Thyroid gland (tissue), 4 donors: ENCODE measurements around the gene HEPHL1. TPM values are rescaled to one million over a fixed set of nuclear protein-coding genes. Genes with fewer than 3 reads are reported as not detected.

Experiments
- DNase-seq, 2 donors: peaks; one replicate each; pipeline ENCODE4 v3.0.0-alpha.2; 2019
- H3K27ac ChIP-seq, 3 donors: fragments of 200-600 bp; sonication (generic); 1 replicate in 2 of 3; 2 replicates in 1 of 3; pipeline ENCODE4 v1.5.1; 2016 to 2019; ENCODE audit warnings: mild to moderate bottlenecking in 1 of 3, moderate library complexity in 1 of 3
- H3K27me3 ChIP-seq: fragments of 200-600 bp; sonication (generic); one replicate; pipeline ENCODE4 v1.5.1; 2019
- H3K36me3 ChIP-seq, 2 donors: fragments of 200-600 bp; sonication (generic); one replicate each; pipeline ENCODE4 v1.5.1; 2016 to 2019
- H3K4me1 ChIP-seq, 2 donors: fragments of 200-600 bp; sonication (generic); one replicate each; pipeline ENCODE4 v1.5.1; 2017 to 2019
- H3K4me3 ChIP-seq, 3 donors: fragments of 200-600 bp; sonication (generic); replicated peaks in 1 of 3; 1 replicate in 2 of 3; 2 replicates in 1 of 3; pipeline ENCODE4 v1.5.1; 2016; ENCODE audit warnings: mild to moderate bottlenecking in 1 of 3
- H3K9me3 ChIP-seq: fragments of 200-600 bp; sonication (generic); one replicate; pipeline ENCODE4 v1.5.1; 2017
- POLR2A ChIP-seq, 2 donors: fragments of 450-650 bp; IDR thresholded peaks; one replicate each; pipeline ENCODE4 v1.6.1; 2017; ENCODE audit warnings: antibody characterized with exemption in 2 of 2, mild to moderate bottlenecking in 2 of 2, moderate library complexity in 1 of 2
- WGBS, 2 donors: methylation state at CpG; one replicate each; pipeline ENCODE4 v1.1.5; 2017; 5-methylcytosine and 5-hydroxymethylcytosine counted together
- intact Hi-C: fragments of 100-400 bp; cut with DNase I; formaldehyde crosslinking; loops from one replicate; pipeline ENCODE4 v1.15.1; 2023
- total RNA-seq, 4 donors: library from RNA; depleted of rRNA; stranded (reverse); fragments of >200 nt; gene quantifications; one replicate each; pipeline ENCODE4 v1.2.3, GENCODE V29; 2016
- TF ChIP-seq, protein P1 (sequence below), 6 experiments: fragments of 200-600 bp in 3 of 6; fragments of 450-650 bp in 3 of 6; sonication (generic) in 3 of 6; IDR thresholded peaks; one replicate each; pipeline ENCODE4 v1.5.1; 2016 to 2019; ENCODE audit warnings: antibody characterized with exemption in 6 of 6, mild to moderate bottlenecking in 2 of 6, inconsistent platforms in 1 of 6, moderate library complexity in 1 of 6

Gene HEPHL1
- total RNA-seq, 4 donors from 2014 or later: 0.21 to 0.24 TPM; not detected in 2

- intact Hi-C loops: no loop called here
These were observed 32.2 kb upstream of the HEPHL1 start for GRCh38 chr11:93988912-93989311.

GRCh38 chr11:93993747-93994146 lies 27.4 kb upstream of the HEPHL1 start:
- no peaks in the 10 kb centered on the region for H3K4me1 ChIP-seq
- no peak overlapping the region for H3K4me3 ChIP-seq
- no peaks in the 10 kb centered on the region for H3K27me3 ChIP-seq
- no peaks in the 10 kb centered on the region for H3K9me3 ChIP-seq
- intact Hi-C loops: no loop called here
- 90 to 99% methylated on average over 1 of the region's 1 CpG for WGBS, 2 donors
- H3K36me3 ChIP-seq: no peaks in the 10 kb centered on the region
- no peak for DNase-seq
- no peak for TF ChIP-seq POLR2A (IDR thresholded peaks at IDR 0.05)
- TF ChIP-seq, protein P1, sequence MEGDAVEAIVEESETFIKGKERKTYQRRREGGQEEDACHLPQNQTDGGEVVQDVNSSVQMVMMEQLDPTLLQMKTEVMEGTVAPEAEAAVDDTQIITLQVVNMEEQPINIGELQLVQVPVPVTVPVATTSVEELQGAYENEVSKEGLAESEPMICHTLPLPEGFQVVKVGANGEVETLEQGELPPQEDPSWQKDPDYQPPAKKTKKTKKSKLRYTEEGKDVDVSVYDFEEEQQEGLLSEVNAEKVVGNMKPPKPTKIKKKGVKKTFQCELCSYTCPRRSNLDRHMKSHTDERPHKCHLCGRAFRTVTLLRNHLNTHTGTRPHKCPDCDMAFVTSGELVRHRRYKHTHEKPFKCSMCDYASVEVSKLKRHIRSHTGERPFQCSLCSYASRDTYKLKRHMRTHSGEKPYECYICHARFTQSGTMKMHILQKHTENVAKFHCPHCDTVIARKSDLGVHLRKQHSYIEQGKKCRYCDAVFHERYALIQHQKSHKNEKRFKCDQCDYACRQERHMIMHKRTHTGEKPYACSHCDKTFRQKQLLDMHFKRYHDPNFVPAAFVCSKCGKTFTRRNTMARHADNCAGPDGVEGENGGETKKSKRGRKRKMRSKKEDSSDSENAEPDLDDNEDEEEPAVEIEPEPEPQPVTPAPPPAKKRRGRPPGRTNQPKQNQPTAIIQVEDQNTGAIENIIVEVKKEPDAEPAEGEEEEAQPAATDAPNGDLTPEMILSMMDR (IDR thresholded peaks at IDR 0.05): no peak
- no peak overlapping the region for H3K27ac ChIP-seq

More at GRCh38 chr11:93988912-93989311, 32.2 kb upstream of the HEPHL1 start:
- Histone ChIP-seq H3K36me3 (no peaks in the 10 kb centered on the region), H3K9me3 (no peaks in the 10 kb centered on the region), H3K27me3 (no peaks in the 10 kb centered on the region), H3K4me3 (no peak overlapping the region), H3K4me1 (no peaks in the 10 kb centered on the region), H3K27ac (no peak overlapping the region)
- TF ChIP-seq, protein P1 (IDR thresholded peaks at IDR 0.05): no peak
- TF ChIP-seq POLR2A (IDR thresholded peaks at IDR 0.05): no peak
- no peak for DNase-seq
- 86 to 91% methylated on average over 3 of the region's 3 CpGs for WGBS, 2 donors

- 84 to 97% methylated on average over 3 of the region's 3 CpGs for WGBS, 2 donors
- TF ChIP-seq POLR2A (IDR thresholded peaks at IDR 0.05): no peak
- TF ChIP-seq, protein P1 (IDR thresholded peaks at IDR 0.05): no peak
- no peak for DNase-seq
- Histone ChIP-seq H3K9me3 (no peaks in the 10 kb centered on the region), H3K4me1 (no peaks in the 10 kb centered on the region), H3K36me3 (no peaks in the 10 kb centered on the region), H3K27me3 (no peaks in the 10 kb centered on the region), H3K27ac (no peak overlapping the region), H3K4me3 (no peak overlapping the region)
- intact Hi-C loops: no loop called here
These were observed 23.4 kb upstream of the HEPHL1 start for GRCh38 chr11:93997741-93998140.

DNA sequence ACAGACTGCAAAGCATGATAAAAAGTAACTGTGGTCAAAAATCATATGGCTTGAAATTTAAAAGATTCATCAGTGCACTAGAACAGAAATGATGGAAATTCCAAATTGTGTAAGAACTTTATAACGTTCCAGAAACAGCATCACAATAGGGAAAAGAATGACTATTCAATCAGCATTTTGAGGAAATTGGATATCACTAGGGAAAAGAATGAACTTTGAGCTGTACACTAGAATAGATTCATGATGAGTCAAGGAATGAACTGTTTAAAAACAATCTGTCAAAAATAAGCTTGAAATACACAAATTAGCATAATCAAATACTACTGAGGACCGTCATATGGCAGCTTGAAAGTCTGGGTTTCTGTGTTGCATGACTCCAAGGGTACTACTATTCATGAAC lies 20.5 kb upstream of the HEPHL1 start:
- Histone ChIP-seq H3K27me3 (no peaks in the 10 kb centered on the region), H3K4me1 (no peaks in the 10 kb centered on the region), H3K4me3 (no peak overlapping the region), H3K9me3 (no peaks in the 10 kb centered on the region), H3K36me3 (no peaks in the 10 kb centered on the region), H3K27ac (no peak overlapping the region)
- intact Hi-C loops: no loop called here
- TF ChIP-seq POLR2A (IDR thresholded peaks at IDR 0.05): no peak
- TF ChIP-seq, protein P1 (IDR thresholded peaks at IDR 0.05): no peak
- DNase-seq: no peak
- 64 to 69% methylated on average over 2 of the region's 2 CpGs for WGBS, 2 donors

- WGBS, 2 donors: 84 to 87% methylated on average over 2 of the region's 2 CpGs
- Histone ChIP-seq H3K36me3 (no peaks in the 10 kb centered on the region), H3K4me3 (no peak overlapping the region), H3K27ac (no peak overlapping the region), H3K9me3 (no peaks in the 10 kb centered on the region), H3K4me1 (no peaks in the 10 kb centered on the region), H3K27me3 (no peaks in the 10 kb centered on the region)
- TF ChIP-seq, protein P1 (IDR thresholded peaks at IDR 0.05): no peak
- TF ChIP-seq POLR2A (IDR thresholded peaks at IDR 0.05): no peak
- intact Hi-C loops: no loop called here
- no peak for DNase-seq
These were observed 18.9 kb upstream of the HEPHL1 start for GRCh38 chr11:94002226-94002625.
